Measurements from ENCODE around the gene FAU. TPM values are rescaled to one million over a fixed set of nuclear protein-coding genes. Genes with fewer than 3 reads are reported as not detected.

Gene FAU
- total and polyA plus RNA-seq, 9 of the 15 experiments (the other 6 are each of a cell fraction or from before 2014, with no cell fraction given): 433 to 1,827 (median 942) TPM

- peak; percentile 81; the same call in 1 of the 2 replicates for TF ChIP-seq THAP12 (CRISPR knock-in tag; IDR thresholded peaks at IDR 0.05)
- no peak for TF ChIP-seq DNMT1 (IDR thresholded peaks at IDR 0.05)
- TF ChIP-seq SMARCB1 (IDR thresholded peaks at IDR 0.05; ENCODE audit: insufficient read length, low read depth): no peak
- no peak for TF ChIP-seq PCBP2 (IDR thresholded peaks at IDR 0.05; ENCODE audit: low read depth, low read length, poor library complexity, severe bottlenecking)
- TF ChIP-seq HEY1 (CRISPR knock-in tag; IDR thresholded peaks at IDR 0.05; ENCODE audit: borderline replicate concordance): no peak
- TF ChIP-seq NBN (IDR thresholded peaks at IDR 0.05; ENCODE audit: low read depth): peak; percentile 35; the same call in 1 of the 2 replicates
- 0 out of 4 replicates have a peak, but pooled peaks of 1 of the 2 experiments have one; percentile 74 for TF ChIP-seq UBTF (IDR thresholded peaks at IDR 0.05; ENCODE audit: borderline replicate concordance in 1 of 2, low read depth in 2 of 2, low read length in 2 of 2)
- no peak for TF ChIP-seq KDM2B (CRISPR knock-in tag; IDR thresholded peaks at IDR 0.05)
- TF ChIP-seq MAZ (CRISPR knock-in tag; conservative IDR thresholded peaks at IDR 0.05 in 1 of 2, IDR thresholded peaks at IDR 0.05 in 1 of 2): peak in 1 of 2 experiments; percentile 32
- TF ChIP-seq SMAD4 (CRISPR knock-in tag; conservative IDR thresholded peaks at IDR 0.05): no peak; the same call in none of the 2 replicates
- TF ChIP-seq USF2 (CRISPR knock-in tag; IDR thresholded peaks at IDR 0.05): no peak
- TF ChIP-seq PHF20 (IDR thresholded peaks at IDR 0.05; ENCODE audit: partially characterized antibody): peak; percentile 91
- peak; percentile 76 for TF ChIP-seq ELF1 (tag; IDR thresholded peaks at IDR 0.05)
- no peak for TF ChIP-seq ZNF75A (CRISPR knock-in tag; IDR thresholded peaks at IDR 0.05)
- TF ChIP-seq ZHX1 (conservative IDR thresholded peaks at IDR 0.05; ENCODE audit: low read length): no peak
- no peak for TF ChIP-seq BCOR (IDR thresholded peaks at IDR 0.05)
- TF ChIP-seq ZNF717 (CRISPR knock-in tag; IDR thresholded peaks at IDR 0.05): no peak
- no peak for TF ChIP-seq ASH1L (IDR thresholded peaks at IDR 0.05; ENCODE audit: borderline replicate concordance, low read depth, partially characterized antibody)
- TF ChIP-seq ZNF124 (CRISPR knock-in tag; IDR thresholded peaks at IDR 0.05): no peak
- no peak for TF ChIP-seq MED1 (CRISPR knock-in tag; IDR thresholded peaks at IDR 0.05; ENCODE audit: borderline replicate concordance)
These were observed at the start of gene FAU, which contains the start of gene MRPL49 (continued) for GRCh38 chr11:65121865-65122696.
